HEK293 (cell line): Measurements from ENCODE around the gene AK9.

Experiments used
- ZFP69B ChIP-seq: fragments of 450-650 bp; formaldehyde crosslinking; IDR thresholded peaks from 2 replicates; pipeline ENCODE4 v1.5.1; 2016; ENCODE audit warnings: missing biosample characterization, missing genetic modification characterization
- ZNF140 ChIP-seq: fragments of 450-650 bp; formaldehyde crosslinking; IDR thresholded peaks from 2 replicates; pipeline ENCODE4 v1.5.1; 2016; ENCODE audit warnings: missing biosample characterization, missing genetic modification characterization
- ZNF146 ChIP-seq: fragments of 450-650 bp; formaldehyde crosslinking; IDR thresholded peaks from 2 replicates; pipeline ENCODE4 v1.5.1; 2016; ENCODE audit warnings: missing biosample characterization, missing genetic modification characterization
- ZNF248 ChIP-seq: fragments of 450-650 bp; formaldehyde crosslinking; IDR thresholded peaks from 2 replicates; pipeline ENCODE4 v1.5.1; 2017; ENCODE audit warnings: missing biosample characterization, missing genetic modification characterization
- ZNF830 ChIP-seq: fragments of 450-650 bp; IDR thresholded peaks from 2 replicates; pipeline ENCODE4 v1.5.0; 2018; ENCODE audit warnings: missing biosample characterization, missing genetic modification characterization, low read depth, mild to moderate bottlenecking, moderate library complexity
- TF ChIP-seq, protein P1 (sequence below): fragments of 450-650 bp; formaldehyde crosslinking; IDR thresholded peaks from 2 replicates; pipeline ENCODE4 v1.5.1; 2016; ENCODE audit warnings: missing biosample characterization, missing genetic modification characterization
- TF ChIP-seq, protein P2 (sequence below): fragments of 450-650 bp; formaldehyde crosslinking; IDR thresholded peaks from 2 replicates; pipeline ENCODE4 v1.5.1; 2016; ENCODE audit warnings: missing biosample characterization, missing genetic modification characterization
- TF ChIP-seq, protein P3 (sequence below): fragments of 450-650 bp; formaldehyde crosslinking; IDR thresholded peaks from 2 replicates; pipeline ENCODE4 v1.5.1; 2016; ENCODE audit warnings: missing biosample characterization, missing genetic modification characterization

DNA sequence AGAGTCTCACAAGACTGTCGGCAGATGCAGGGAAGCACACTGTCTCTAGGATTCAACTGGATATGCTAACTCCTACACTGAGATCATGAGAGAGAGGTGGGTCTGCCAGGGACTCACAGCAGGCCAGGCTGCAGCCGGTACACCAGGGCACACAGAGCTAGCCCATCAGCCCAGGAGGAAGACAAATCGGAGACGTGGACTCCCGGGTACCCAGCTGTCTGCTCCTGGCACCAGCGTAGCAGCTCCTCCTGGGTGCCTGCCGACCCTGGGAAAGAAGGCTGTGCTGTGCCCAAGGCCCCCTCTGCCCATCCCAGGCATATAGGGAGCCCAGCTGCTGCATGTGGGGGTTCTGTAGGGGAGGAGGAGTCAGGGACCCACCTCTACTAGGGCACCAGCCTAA lies 242.4 kb downstream of the AK9 start:
- TF ChIP-seq, protein P1, sequence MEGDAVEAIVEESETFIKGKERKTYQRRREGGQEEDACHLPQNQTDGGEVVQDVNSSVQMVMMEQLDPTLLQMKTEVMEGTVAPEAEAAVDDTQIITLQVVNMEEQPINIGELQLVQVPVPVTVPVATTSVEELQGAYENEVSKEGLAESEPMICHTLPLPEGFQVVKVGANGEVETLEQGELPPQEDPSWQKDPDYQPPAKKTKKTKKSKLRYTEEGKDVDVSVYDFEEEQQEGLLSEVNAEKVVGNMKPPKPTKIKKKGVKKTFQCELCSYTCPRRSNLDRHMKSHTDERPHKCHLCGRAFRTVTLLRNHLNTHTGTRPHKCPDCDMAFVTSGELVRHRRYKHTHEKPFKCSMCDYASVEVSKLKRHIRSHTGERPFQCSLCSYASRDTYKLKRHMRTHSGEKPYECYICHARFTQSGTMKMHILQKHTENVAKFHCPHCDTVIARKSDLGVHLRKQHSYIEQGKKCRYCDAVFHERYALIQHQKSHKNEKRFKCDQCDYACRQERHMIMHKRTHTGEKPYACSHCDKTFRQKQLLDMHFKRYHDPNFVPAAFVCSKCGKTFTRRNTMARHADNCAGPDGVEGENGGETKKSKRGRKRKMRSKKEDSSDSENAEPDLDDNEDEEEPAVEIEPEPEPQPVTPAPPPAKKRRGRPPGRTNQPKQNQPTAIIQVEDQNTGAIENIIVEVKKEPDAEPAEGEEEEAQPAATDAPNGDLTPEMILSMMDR (tag by site-specific recombination) = no peak
- TF ChIP-seq ZFP69B (tag by site-specific recombination) = no peak
- TF ChIP-seq ZNF140 = no peak
- TF ChIP-seq, protein P2, sequence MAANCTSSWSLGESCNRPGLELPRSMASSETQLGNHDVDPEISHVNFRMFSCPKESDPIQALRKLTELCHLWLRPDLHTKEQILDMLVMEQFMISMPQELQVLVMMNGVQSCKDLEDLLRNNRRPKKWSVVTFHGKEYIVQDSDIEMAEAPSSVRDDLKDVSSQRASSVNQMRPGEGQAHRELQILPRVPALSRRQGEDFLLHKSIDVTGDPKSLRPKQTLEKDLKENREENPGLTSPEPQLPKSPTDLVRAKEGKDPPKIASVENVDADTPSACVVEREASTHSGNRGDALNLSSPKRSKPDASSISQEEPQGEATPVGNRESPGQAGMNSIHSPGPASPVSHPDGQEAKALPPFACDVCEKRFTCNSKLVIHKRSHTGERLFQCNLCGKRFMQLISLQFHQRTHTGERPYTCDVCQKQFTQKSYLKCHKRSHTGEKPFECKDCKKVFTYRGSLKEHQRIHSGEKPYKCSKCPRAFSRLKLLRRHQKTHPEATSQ (tag by site-specific recombination) = no peak
- TF ChIP-seq ZNF146 (tag by site-specific recombination) = no peak
- no peak for TF ChIP-seq ZNF830 (tag by site-specific recombination)
- TF ChIP-seq, protein P3, sequence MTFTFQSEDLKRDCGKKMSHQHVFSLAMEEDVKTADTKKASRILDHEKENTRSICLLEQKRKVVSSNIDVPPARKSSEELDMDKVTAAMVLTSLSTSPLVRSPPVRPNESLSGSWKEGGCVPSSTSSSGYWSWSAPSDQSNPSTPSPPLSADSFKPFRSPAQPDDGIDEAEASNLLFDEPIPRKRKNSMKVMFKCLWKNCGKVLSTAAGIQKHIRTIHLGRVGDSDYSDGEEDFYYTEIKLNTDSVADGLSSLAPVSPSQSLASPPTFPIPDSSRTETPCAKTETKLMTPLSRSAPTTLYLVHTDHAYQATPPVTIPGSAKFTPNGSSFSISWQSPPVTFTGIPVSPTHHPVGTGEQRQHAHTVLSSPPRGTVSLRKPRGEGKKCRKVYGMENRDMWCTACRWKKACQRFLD (tag by site-specific recombination) = no peak
- no peak for TF ChIP-seq ZNF248 (tag by site-specific recombination)
